ENCODE data around the gene SLC25A10.

GRCh38 chr17:81690066-81690465, 22.0 kb upstream of the SLC25A10 start:
- no peak for TF ChIP-seq CTCF (IDR thresholded peaks at IDR 0.05; ENCODE audit: extremely low read depth in 1 of 2, insufficient read depth in 1 of 2, low read depth in 1 of 2, low read length in 2 of 2)
- TF ChIP-seq JUN (IDR thresholded peaks at IDR 0.05; ENCODE audit: borderline replicate concordance, insufficient read depth, insufficient read length, low read depth), result no peak
